Measurements from ENCODE around the gene NFATC1. TPM values are rescaled to one million over a fixed set of nuclear protein-coding genes. Genes with fewer than 3 reads are reported as not detected.

Gene NFATC1
- total and polyA plus RNA-seq, 9 donors, result 7.0 to 17.1 (median 12.6) TPM

GRCh38 chr18:79523206-79523735 is 127.5 kb downstream of the NFATC1 start:
- no peak for DNase-seq

GRCh38 chr18:79523736-79524180 is 128.0 kb downstream of the NFATC1 start:
- no peak for DNase-seq
- 68% methylated on average over 4 of the region's 13 CpGs for WGBS (ENCODE audit: insufficient coverage)
- no peaks in the 10 kb centered on the region for H3K9me3 ChIP-seq (replicated peaks; ENCODE audit: control insufficient read depth, low read depth, low read length)
- H3K36me3 ChIP-seq (ENCODE audit: control insufficient read depth, insufficient read depth, low read length), result peaks cover 6% of the 10 kb centered on the region
- H3K4me1 ChIP-seq (ENCODE audit: control insufficient read depth, insufficient read depth, low read length), result peaks cover 18% of the 10 kb centered on the region
- H3K27ac ChIP-seq (ENCODE audit: low read length), result no peak overlapping the region
- peaks cover 8% of the 10 kb centered on the region for H3K27me3 ChIP-seq (ENCODE audit: control insufficient read depth, insufficient read depth, low read length)
- H3K4me3 ChIP-seq (ENCODE audit: low read length), result no peak overlapping the region

More at GRCh38 chr18:79523206-79523735, 127.5 kb downstream of the NFATC1 start:
- Histone ChIP-seq H3K4me3 (ENCODE audit: low read length) (no peak overlapping the region), H3K27ac (ENCODE audit: low read length) (no peak overlapping the region), H3K36me3 (ENCODE audit: control insufficient read depth, insufficient read depth, low read length) (peaks cover 6% of the 10 kb centered on the region), H3K4me1 (ENCODE audit: control insufficient read depth, insufficient read depth, low read length) (peaks cover 18% of the 10 kb centered on the region), H3K9me3 (replicated peaks; ENCODE audit: control insufficient read depth, low read depth, low read length) (no peaks in the 10 kb centered on the region), H3K27me3 (ENCODE audit: control insufficient read depth, insufficient read depth, low read length) (peaks cover 8% of the 10 kb centered on the region)
- WGBS (ENCODE audit: insufficient coverage), result 100% methylated on average over 1 of the region's 11 CpGs

- H3K9me3 ChIP-seq (replicated peaks; ENCODE audit: control insufficient read depth, low read depth, low read length), result no peaks in the 10 kb centered on the region
- DNase-seq, result no peak
- peaks cover 18% of the 10 kb centered on the region for H3K4me1 ChIP-seq (ENCODE audit: control insufficient read depth, insufficient read depth, low read length)
- 89% methylated on average over 50 of the region's 63 CpGs for WGBS (ENCODE audit: insufficient coverage)
- no peak overlapping the region for H3K27ac ChIP-seq (ENCODE audit: low read length)
- H3K36me3 ChIP-seq (ENCODE audit: control insufficient read depth, insufficient read depth, low read length), result peaks cover 12% of the 10 kb centered on the region
- peaks cover 12% of the 10 kb centered on the region for H3K27me3 ChIP-seq (ENCODE audit: control insufficient read depth, insufficient read depth, low read length)
- H3K4me3 ChIP-seq (ENCODE audit: low read length), result no peak overlapping the region
Measured at GRCh38 chr18:79524181-79525078, 128.7 kb downstream of the NFATC1 start.

- no peak overlapping the region for H3K27ac ChIP-seq (ENCODE audit: low read length)
- no peaks in the 10 kb centered on the region for H3K9me3 ChIP-seq (replicated peaks; ENCODE audit: control insufficient read depth, low read depth, low read length)
- H3K4me3 ChIP-seq (ENCODE audit: low read length), result no peak overlapping the region
- H3K4me1 ChIP-seq (ENCODE audit: control insufficient read depth, insufficient read depth, low read length), result peaks cover 10% of the 10 kb centered on the region
- DNase-seq, result no peak
- peaks cover 8% of the 10 kb centered on the region for H3K27me3 ChIP-seq (ENCODE audit: control insufficient read depth, insufficient read depth, low read length)
- WGBS (ENCODE audit: insufficient coverage), result 72% methylated on average over 35 of the region's 39 CpGs
- H3K36me3 ChIP-seq (ENCODE audit: control insufficient read depth, insufficient read depth, low read length), result peaks cover 14% of the 10 kb centered on the region
Measured at GRCh38 chr18:79525556-79526467, 130.1 kb downstream of the NFATC1 start.

GRCh38 chr18:79526468-79527460 is 131.0 kb downstream of the NFATC1 start:
- H3K36me3 ChIP-seq (ENCODE audit: control insufficient read depth, insufficient read depth, low read length), result peaks cover 14% of the 10 kb centered on the region
- no peak overlapping the region for H3K4me3 ChIP-seq (ENCODE audit: low read length)
- no peak for DNase-seq
- H3K4me1 ChIP-seq (ENCODE audit: control insufficient read depth, insufficient read depth, low read length), result peaks cover 10% of the 10 kb centered on the region
- no peaks in the 10 kb centered on the region for H3K9me3 ChIP-seq (replicated peaks; ENCODE audit: control insufficient read depth, low read depth, low read length)
- 89% methylated on average over 41 of the region's 44 CpGs for WGBS (ENCODE audit: insufficient coverage)
- H3K27ac ChIP-seq (ENCODE audit: low read length), result no peak overlapping the region
- peaks cover 14% of the 10 kb centered on the region for H3K27me3 ChIP-seq (ENCODE audit: control insufficient read depth, insufficient read depth, low read length)

GRCh38 chr18:79527656-79528315 is 132.1 kb downstream of the NFATC1 start:
- no peak for DNase-seq
- H3K9me3 ChIP-seq (replicated peaks; ENCODE audit: control insufficient read depth, low read depth, low read length), result no peaks in the 10 kb centered on the region
- H3K4me1 ChIP-seq (ENCODE audit: control insufficient read depth, insufficient read depth, low read length), result peaks cover 16% of the 10 kb centered on the region
- H3K27me3 ChIP-seq (ENCODE audit: control insufficient read depth, insufficient read depth, low read length), result peaks cover 19% of the 10 kb centered on the region
- no peak overlapping the region for H3K27ac ChIP-seq (ENCODE audit: low read length)
- 74% methylated on average over 4 of the region's 16 CpGs for WGBS (ENCODE audit: insufficient coverage)
- no peak overlapping the region for H3K4me3 ChIP-seq (ENCODE audit: low read length)
- peaks cover 14% of the 10 kb centered on the region for H3K36me3 ChIP-seq (ENCODE audit: control insufficient read depth, insufficient read depth, low read length)

GRCh38 chr18:79528316-79528695 is 132.6 kb downstream of the NFATC1 start:
- DNase-seq, result no peak

GRCh38 chr18:79528846-79529245 is 133.1 kb downstream of the NFATC1 start:
- H3K27me3 ChIP-seq (ENCODE audit: control insufficient read depth, insufficient read depth, low read length), result peaks cover 27% of the 10 kb centered on the region
- 31% methylated on average over 24 of the region's 26 CpGs for WGBS (ENCODE audit: insufficient coverage)
- H3K4me1 ChIP-seq (ENCODE audit: control insufficient read depth, insufficient read depth, low read length), result peaks cover 16% of the 10 kb centered on the region

More at GRCh38 chr18:79528316-79528695, 132.6 kb downstream of the NFATC1 start:
- Histone ChIP-seq H3K36me3 (ENCODE audit: control insufficient read depth, insufficient read depth, low read length) (peaks cover 14% of the 10 kb centered on the region), H3K4me1 (ENCODE audit: control insufficient read depth, insufficient read depth, low read length) (peaks cover 16% of the 10 kb centered on the region), H3K27me3 (ENCODE audit: control insufficient read depth, insufficient read depth, low read length) (peaks cover 24% of the 10 kb centered on the region), H3K9me3 (replicated peaks; ENCODE audit: control insufficient read depth, low read depth, low read length) (no peaks in the 10 kb centered on the region), H3K4me3 (ENCODE audit: low read length) (no peak overlapping the region), H3K27ac (ENCODE audit: low read length) (no peak overlapping the region)
- WGBS (ENCODE audit: insufficient coverage), result 96% methylated on average over 6 of the region's 17 CpGs

GRCh38 chr18:79529296-79529695 is 133.6 kb downstream of the NFATC1 start:
- peaks cover 27% of the 10 kb centered on the region for H3K27me3 ChIP-seq (ENCODE audit: control insufficient read depth, insufficient read depth, low read length)
- 87% methylated on average over 20 of the region's 20 CpGs for WGBS (ENCODE audit: insufficient coverage)

More at GRCh38 chr18:79528846-79529245, 133.1 kb downstream of the NFATC1 start:
- H3K36me3 ChIP-seq (ENCODE audit: control insufficient read depth, insufficient read depth, low read length), result peaks cover 14% of the 10 kb centered on the region
- no peak overlapping the region for H3K27ac ChIP-seq (ENCODE audit: low read length)
- peak; percentile 85 for DNase-seq
- H3K4me3 ChIP-seq (ENCODE audit: low read length), result no peak overlapping the region
- H3K9me3 ChIP-seq (replicated peaks; ENCODE audit: control insufficient read depth, low read depth, low read length), result no peaks in the 10 kb centered on the region

More at GRCh38 chr18:79529296-79529695, 133.6 kb downstream of the NFATC1 start:
- peaks cover 16% of the 10 kb centered on the region for H3K4me1 ChIP-seq (ENCODE audit: control insufficient read depth, insufficient read depth, low read length)
- no peak for DNase-seq
- no peaks in the 10 kb centered on the region for H3K9me3 ChIP-seq (replicated peaks; ENCODE audit: control insufficient read depth, low read depth, low read length)
- no peak overlapping the region for H3K27ac ChIP-seq (ENCODE audit: low read length)
- peaks cover 14% of the 10 kb centered on the region for H3K36me3 ChIP-seq (ENCODE audit: control insufficient read depth, insufficient read depth, low read length)
- no peak overlapping the region for H3K4me3 ChIP-seq (ENCODE audit: low read length)

Data from muscle of leg (tissue), 11 donors.